IPS-18c (cell line): ENCODE measurements around the gene GDPD5.

Experiments
- H3K4me3 ChIP-seq: 2 replicates; pipeline ENCODE4 v1.7.0; 2013; ENCODE audit warnings: low read depth, mild to moderate bottlenecking, low read length, moderate library complexity; ENCODE audit not compliant: insufficient read depth
- H3K9me3 ChIP-seq: one replicate; pipeline ENCODE4 v1.6.1; 2013; ENCODE audit warnings: mild to moderate bottlenecking, low read length, moderate library complexity; ENCODE audit not compliant: control insufficient read depth, insufficient read depth

GDPD5 gene

GRCh38 chr11:75526192-75526541 is 426 bp upstream of the GDPD5 start:
- Histone ChIP-seq H3K9me3 (no peaks in the 10 kb centered on the region), H3K4me3 (peak overlapping the region; percentile 75)

GRCh38 chr11:75524665-75525432 is 892 bp downstream of the GDPD5 start:
- Histone ChIP-seq H3K4me3 (peak overlapping the region; percentile 75), H3K9me3 (no peaks in the 10 kb centered on the region)

- Histone ChIP-seq H3K4me3 (peak overlapping the region; percentile 75; the same call in 1 of the 2 replicates), H3K9me3 (no peaks in the 10 kb centered on the region)
These were observed 1.7 kb downstream of the GDPD5 start for GRCh38 chr11:75523811-75524664.

GRCh38 chr11:75523189-75523588 is 2.6 kb downstream of the GDPD5 start:
- Histone ChIP-seq H3K9me3 (no peaks in the 10 kb centered on the region), H3K4me3 (no peak overlapping the region)

- H3K4me3 ChIP-seq, result no peak overlapping the region
- H3K9me3 ChIP-seq, result no peaks in the 10 kb centered on the region
These were observed 3.3 kb downstream of the GDPD5 start for GRCh38 chr11:75522286-75523044.

- H3K4me3 ChIP-seq, result no peak overlapping the region
- no peaks in the 10 kb centered on the region for H3K9me3 ChIP-seq
These were observed 5.1 kb downstream of the GDPD5 start for GRCh38 chr11:75520688-75521087.

- no peaks in the 10 kb centered on the region for H3K9me3 ChIP-seq
- H3K4me3 ChIP-seq, result no peak overlapping the region
These were observed 6.7 kb downstream of the GDPD5 start for GRCh38 chr11:75518771-75519653.

GRCh38 chr11:75518204-75518549 is 7.6 kb downstream of the GDPD5 start:
- Histone ChIP-seq H3K9me3 (no peaks in the 10 kb centered on the region), H3K4me3 (no peak overlapping the region)

- no peaks in the 10 kb centered on the region for H3K9me3 ChIP-seq
- no peak overlapping the region for H3K4me3 ChIP-seq
These were observed 8.9 kb downstream of the GDPD5 start for GRCh38 chr11:75516886-75517285.

- Histone ChIP-seq H3K9me3 (no peaks in the 10 kb centered on the region), H3K4me3 (no peak overlapping the region)
These were observed 9.6 kb downstream of the GDPD5 start for GRCh38 chr11:75516140-75516539.

GRCh38 chr11:75514596-75514995 is 11.1 kb downstream of the GDPD5 start:
- H3K4me3 ChIP-seq, result no peak overlapping the region
- no peaks in the 10 kb centered on the region for H3K9me3 ChIP-seq

- no peaks in the 10 kb centered on the region for H3K9me3 ChIP-seq
These were observed 12.5 kb downstream of the GDPD5 start for GRCh38 chr11:75513250-75513649.

GRCh38 chr11:75510723-75511019 is 15.1 kb downstream of the GDPD5 start:
- Histone ChIP-seq H3K4me3 (no peak overlapping the region), H3K9me3 (no peaks in the 10 kb centered on the region)

More at GRCh38 chr11:75513250-75513649, 12.5 kb downstream of the GDPD5 start:
- no peak overlapping the region for H3K4me3 ChIP-seq

- H3K4me3 ChIP-seq, result no peak overlapping the region
- H3K9me3 ChIP-seq, result no peaks in the 10 kb centered on the region
These were observed 15.6 kb downstream of the GDPD5 start for GRCh38 chr11:75510004-75510722.

- H3K4me3 ChIP-seq, result no peak overlapping the region
- H3K9me3 ChIP-seq, result no peaks in the 10 kb centered on the region
These were observed 16.6 kb downstream of the GDPD5 start for GRCh38 chr11:75509020-75509720.

- Histone ChIP-seq H3K9me3 (no peaks in the 10 kb centered on the region), H3K4me3 (no peak overlapping the region)
These were observed 17.6 kb downstream of the GDPD5 start for GRCh38 chr11:75508051-75508561.
